GM08714 (cell line): Measurements from ENCODE around the gene DBH.

Experiments used
- H3K4me3 ChIP-seq: fragments of 200-500 bp; sonication (Bioruptor generic); 2 replicates; pipeline ENCODE4 v1.5.1; 2014; ENCODE audit warnings: mild to moderate bottlenecking, low read length, inconsistent platforms
- ZNF274 ChIP-seq: IDR thresholded peaks from 2 replicates; pipeline ENCODE4 v1.6.1; 2012; ENCODE audit warnings: mild to moderate bottlenecking, low read depth, low read length

Gene DBH

DNA sequence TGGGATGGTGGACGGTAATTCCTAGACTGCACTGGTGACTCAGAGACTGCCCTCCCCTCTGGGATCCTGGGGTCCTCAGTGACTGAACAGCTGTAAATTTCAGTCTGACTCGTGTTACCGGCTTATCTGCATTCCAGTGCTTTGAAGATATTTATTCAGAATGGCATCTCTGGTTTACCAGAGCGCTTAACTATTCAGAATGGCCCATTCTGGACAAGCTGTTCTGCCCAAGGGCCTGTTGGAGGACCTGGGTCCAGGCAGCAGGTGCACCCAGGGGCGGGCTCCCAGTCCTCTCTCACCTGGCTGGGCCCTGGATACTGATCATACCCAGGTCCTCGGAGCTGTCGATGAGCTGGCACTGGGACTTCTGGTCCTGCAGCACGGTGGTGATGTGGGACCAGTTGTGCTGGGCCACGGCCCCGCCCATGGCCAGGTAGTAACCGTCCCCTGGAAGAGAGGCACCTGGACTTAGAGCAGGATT, 54.0 kb downstream of the DBH start:
- H3K4me3 ChIP-seq, result no peak overlapping the region
- TF ChIP-seq ZNF274, result no peak

DNA sequence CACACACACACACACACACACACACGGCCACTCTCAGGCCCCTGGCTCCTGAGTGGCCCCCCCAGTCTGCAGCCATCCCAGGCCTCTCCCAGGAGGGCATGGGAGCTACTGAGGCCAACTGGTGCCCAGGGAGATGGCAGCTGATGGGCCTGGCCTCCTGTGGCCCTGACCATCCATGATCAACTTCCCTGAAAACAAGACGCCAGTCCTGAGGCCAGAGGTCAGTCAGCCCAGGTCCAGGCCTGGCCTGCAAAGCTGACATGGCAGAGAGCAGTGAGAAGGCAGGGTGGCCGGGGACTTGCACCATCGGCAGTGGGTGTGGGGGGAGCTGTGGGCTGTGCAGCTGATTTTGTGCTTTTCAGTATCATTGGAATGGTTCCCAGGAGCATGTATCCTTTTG, 55.0 kb downstream of the DBH start:
- no peak overlapping the region for H3K4me3 ChIP-seq
- no peak for TF ChIP-seq ZNF274

DNA sequence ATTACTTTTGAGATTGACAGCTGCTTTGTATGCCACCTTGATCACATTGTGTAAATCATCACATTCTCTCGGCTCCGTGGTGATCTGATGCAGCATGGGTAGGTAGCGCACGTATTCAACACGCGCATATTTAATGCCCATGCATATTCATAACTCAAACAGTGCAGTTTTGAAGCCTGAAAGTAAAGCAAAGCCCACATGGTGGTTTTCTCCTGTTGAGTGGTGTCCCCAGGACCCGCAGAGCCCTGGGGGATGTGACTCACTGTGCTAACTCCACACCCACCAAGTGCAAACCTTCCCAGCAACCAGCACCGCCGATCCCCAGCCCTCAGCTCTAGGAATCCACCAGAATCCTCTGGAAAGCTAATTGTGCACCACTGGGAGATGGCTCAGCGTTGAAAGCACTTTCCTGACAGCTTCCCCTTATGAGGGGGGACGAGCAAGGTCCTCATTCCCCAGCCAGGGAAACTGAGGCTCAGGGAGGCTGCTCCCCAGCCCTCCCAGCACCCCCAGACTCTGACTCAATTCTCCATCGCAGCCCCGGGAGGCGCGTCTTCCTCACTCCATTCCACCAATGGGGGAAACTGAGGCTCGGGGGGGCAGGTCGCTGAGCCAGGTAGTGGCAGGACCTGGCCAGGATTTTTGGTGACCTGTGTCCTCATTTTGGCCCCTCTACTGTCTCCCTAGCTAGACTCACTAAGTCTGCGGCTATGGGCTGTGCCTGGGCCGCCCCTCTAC, 55.6 kb downstream of the DBH start:
- no peak overlapping the region for H3K4me3 ChIP-seq
- no peak for TF ChIP-seq ZNF274

DNA sequence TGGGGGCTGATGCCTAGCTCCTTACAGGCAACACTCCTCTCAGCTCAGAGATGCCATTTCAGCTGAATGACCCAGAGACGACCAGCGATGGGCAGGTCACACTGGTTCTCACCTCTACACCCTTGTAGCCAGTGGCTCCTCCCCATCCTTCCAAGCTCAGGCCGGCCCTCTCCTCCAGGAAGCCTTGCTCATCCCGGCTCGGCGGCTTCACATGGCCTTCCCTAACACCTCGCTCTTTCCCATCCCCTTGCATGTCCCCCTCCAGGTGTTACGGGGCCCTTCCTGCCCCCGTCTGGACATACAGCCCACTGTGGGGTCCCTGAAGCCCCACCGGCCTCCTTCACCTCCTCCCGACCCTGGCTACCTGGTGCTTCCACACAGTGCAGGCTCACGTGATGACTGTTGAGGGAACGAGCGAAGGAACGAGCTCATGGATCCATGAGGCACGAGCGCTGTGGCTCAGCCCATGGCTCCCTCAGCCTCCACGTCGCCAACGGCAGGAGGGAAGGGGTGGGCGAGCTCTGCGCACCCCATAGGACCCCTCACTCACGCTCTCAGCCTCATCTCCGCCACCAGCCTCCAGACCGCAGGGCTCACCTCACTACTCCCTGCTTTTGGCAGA, 56.3 kb downstream of the DBH start:
- no peak overlapping the region for H3K4me3 ChIP-seq
- no peak for TF ChIP-seq ZNF274

DNA sequence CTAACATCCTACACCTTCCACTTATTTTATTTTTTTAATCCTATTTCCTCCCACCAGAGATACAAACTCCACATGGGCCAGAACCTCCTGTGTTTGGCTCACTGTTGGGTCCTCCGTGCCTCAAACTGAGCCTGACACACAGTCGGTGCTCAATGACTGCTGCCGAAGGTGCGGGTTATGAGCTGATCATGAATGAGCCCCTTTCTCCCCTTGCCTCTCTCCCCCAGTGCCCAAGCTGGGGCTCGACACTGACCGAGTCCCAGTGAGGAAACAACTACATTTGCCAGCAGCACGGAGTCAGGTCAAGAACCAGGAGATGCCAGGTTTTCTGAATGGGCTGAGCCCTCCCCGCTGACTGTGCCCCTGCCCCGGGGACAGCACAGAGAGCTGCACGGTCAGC, 57.0 kb downstream of the DBH start:
- no peak for TF ChIP-seq ZNF274
- H3K4me3 ChIP-seq, result no peak overlapping the region

DNA sequence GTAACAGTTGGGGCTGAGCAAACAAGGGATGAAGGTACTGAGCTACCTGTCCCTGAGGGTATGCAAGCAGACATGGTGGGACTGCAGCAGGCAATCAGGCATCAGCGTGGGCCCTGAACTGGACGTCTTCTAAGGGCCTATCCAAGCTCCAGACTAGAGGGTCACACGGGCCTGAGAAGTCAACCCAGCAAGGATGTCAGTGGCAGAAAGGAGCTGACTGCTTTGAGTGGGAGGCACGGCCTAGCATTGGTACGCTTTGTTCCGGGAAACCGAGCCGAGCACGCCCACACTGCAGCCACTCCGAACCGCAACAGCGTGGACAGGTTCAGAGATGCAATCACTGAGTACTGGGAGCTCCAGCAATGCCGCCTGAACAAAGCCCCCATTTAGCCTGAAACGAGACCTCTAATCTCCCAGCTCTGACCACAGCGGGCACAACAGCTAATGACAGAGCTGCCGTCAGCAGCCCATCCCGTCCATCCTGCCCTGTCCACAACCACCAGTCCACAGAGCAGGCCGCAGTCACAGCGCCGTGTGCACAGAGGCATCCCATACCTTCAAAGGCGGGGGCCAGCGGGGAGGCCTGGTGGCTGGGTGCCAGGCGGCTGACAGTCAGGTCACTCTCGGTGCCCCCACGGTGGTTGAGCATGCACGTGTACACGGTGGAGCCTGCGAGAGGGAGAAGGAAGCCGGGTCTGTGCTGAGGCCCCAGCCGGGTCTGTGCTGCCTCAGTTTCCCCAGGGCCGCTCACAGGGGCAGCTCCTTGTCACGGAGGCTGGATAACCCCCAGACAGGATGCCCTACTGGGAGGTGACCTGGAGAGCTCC, 57.8 kb downstream of the DBH start:
- no peak for TF ChIP-seq ZNF274
- no peak overlapping the region for H3K4me3 ChIP-seq

DNA sequence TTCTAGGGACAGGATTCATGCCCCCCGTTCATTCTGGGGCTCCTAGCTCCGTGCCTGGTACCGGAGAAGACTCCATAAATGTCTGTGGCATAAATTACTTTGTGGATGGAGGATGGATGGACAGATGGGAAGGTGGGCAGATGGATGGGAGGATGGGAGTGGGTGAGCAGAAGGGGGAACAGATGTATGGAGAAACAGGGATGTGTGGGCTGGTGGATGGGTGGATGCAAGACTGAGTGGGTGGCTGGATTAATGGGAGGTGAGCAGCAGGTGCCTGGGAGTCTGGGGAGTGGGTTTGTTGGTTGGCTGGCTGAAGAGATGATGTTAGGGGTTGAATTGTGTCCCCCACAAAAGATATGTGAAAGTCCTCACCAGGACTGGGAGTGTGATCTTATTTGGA, 58.5 kb downstream of the DBH start:
- no peak for TF ChIP-seq ZNF274

DNA sequence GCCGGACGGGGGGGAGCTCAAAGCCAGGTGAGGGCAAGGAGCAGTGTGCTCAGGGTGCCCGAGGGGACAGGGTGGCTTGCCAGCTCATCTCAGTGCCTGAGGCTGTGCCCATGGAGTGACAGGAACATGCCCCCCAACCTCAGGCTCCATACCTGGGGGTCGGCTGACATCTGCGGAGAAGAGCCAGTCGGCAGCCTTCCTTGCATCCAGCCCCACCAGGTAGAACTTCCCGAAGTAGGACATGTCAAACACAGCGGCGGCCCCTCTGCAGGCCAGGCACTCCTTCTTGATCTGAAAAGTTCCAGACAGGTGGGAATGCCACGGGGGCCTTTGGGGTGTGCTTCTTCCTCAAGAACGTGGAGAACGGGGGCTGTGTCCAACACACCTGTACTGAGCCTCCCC, 59.9 kb downstream of the DBH start:
- H3K4me3 ChIP-seq, result no peak overlapping the region
- TF ChIP-seq ZNF274, result no peak

More for the DNA sequence above, 58.5 kb downstream of the DBH start:
- no peak overlapping the region for H3K4me3 ChIP-seq

DNA sequence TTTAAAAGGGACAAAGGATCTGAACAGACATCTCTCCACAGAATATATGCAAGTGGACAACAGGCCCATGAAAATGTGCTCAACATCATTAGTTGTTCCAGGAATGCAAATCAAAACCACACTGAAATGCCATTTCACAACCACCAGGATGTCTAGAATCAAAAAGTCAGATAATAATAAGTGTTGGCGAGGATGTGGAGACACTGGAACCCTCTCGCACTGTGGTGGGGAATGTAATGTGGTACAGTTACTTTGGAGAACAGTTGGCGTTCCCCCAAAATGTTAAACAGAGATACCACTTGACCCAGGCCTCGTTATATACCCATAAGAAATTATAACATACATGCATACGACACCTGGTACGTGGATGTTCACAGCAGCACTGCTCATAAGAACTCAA, 63.4 kb downstream of the DBH start:
- no peak for TF ChIP-seq ZNF274
- H3K4me3 ChIP-seq, result no peak overlapping the region

DNA sequence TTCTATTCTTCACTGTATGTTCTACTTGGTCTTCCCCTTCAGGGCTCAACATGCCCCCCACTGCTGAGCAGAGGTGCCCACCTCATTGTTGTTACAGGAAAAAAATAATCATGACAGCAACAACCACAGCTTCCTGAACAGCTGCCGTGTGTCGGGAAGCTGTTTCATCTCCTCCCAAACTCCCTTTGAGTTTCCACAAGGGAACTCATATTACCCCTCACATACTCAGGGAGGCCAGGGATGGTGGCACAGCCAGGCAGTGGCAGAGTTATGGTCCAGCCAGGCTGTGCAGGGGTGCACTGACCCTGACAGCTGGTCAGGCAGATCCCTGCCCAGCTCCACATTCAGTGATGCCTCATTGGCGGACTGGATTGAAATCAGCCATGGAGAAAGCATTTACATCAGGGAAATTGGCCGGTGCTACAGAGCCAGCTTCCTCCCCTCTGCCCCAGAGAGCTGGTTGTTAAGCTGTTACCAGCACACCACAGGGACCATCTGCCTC, 64.7 kb downstream of the DBH start:
- no peak for TF ChIP-seq ZNF274
- no peak overlapping the region for H3K4me3 ChIP-seq

DNA sequence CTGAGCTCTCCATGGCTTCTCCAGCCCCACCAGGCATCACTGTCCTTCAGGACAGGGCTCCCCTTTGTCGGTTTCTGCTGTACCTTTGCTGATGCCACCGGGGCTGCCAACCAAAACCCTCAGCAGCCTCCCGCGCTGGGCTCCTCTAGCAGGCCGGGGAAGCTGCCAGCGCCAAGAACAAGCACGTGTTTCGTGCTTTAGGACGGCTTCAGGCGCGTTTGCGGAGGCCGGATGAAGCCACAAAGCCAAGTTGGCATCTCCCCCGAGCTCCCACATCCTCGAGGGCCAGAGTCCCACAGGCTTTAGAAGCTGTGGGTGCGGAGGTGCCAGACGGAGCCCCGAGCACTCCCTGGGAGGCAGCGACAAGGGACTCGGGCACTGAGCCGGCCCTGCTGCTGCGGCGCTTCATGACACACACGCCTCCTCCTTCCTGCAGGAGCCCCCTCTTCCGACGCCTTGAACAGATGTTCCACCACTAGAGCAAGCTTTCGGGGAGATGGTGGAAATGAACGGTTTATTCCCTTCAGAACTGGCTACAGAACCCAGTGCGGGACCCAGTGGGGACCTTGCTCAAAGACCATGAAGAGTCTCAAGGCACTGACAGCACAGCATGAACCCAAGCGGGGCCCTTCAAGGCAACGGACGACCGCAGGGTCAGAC, 65.3 kb downstream of the DBH start:
- TF ChIP-seq ZNF274, result no peak
- no peak overlapping the region for H3K4me3 ChIP-seq

DNA sequence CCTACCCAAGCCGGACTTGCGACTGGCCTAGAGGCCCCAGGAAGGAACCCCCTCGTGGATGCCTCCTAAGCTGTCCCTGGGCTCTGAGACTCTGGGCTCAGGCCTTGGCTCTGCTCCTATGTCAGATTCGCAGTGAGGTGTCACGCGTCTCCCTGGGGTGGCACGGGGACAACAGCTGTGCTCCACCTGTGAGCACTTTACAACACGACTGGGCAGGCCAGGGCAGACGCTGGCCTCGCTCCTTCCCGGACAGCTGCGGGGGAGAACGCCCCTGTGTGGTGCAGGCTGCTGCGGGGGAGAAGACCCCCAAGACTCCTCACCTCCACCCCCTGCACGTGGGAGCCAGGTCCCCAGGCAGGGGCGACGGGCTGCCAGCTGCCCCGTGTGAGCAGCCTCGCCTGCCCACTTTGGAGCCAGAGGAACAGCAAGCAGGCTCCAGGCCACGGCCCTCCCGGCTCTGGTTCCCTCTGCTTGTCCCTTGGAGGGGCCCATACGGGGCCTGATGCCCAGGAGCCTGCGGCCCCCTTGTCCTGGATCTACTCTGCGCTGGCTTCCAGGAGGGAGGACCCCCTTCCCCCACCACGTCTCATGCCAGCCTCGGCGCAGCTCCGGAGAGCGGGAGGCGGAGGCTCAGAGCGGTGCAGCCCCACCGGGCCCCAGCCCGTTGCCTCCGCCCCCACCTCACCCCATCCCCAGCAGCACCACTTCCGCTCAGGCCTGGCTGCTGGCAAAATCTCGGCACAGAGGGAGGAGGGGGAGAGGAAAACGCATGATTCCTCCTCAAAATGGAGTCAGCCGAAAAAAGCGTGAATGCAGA, 66.0 kb downstream of the DBH start:
- no peak for TF ChIP-seq ZNF274
- no peak overlapping the region for H3K4me3 ChIP-seq
